ENCODE measurements around the gene CLCN6.

CLCN6 gene

GRCh38 chr1:11831945-11832725 lies 26.1 kb downstream of the CLCN6 start:
- Mint-ChIP-seq H3K36me3 (ENCODE audit: low read depth) (peaks cover 61% of the 10 kb centered on the region), H3K27me3 (ENCODE audit: low read depth) (no peaks in the 10 kb centered on the region)

GRCh38 chr1:11833497-11833896 lies 27.5 kb downstream of the CLCN6 start:
- no peak for TF ChIP-seq CTCF (IDR thresholded peaks at IDR 0.05; ENCODE audit: unreplicated experiment in 3 of 3)
- Mint-ChIP-seq H3K27ac (no peak overlapping the region), H3K27me3 (ENCODE audit: low read depth) (no peaks in the 10 kb centered on the region), H3K4me1 (no peaks in the 10 kb centered on the region), H3K9me3 (no peaks in the 10 kb centered on the region), H3K36me3 (ENCODE audit: low read depth) (peaks cover 60% of the 10 kb centered on the region), H3K4me3 (no peak overlapping the region)

More at GRCh38 chr1:11831945-11832725, 26.1 kb downstream of the CLCN6 start:
- TF ChIP-seq CTCF (IDR thresholded peaks at IDR 0.05; ENCODE audit: unreplicated experiment in 3 of 3), result no peak
- H3K27ac Mint-ChIP-seq, result no peak overlapping the region
- H3K4me3 Mint-ChIP-seq, result no peak overlapping the region
- H3K4me1 Mint-ChIP-seq, result no peaks in the 10 kb centered on the region
- H3K9me3 Mint-ChIP-seq, result no peaks in the 10 kb centered on the region

- H3K4me1 Mint-ChIP-seq, result no peaks in the 10 kb centered on the region
- no peaks in the 10 kb centered on the region for H3K27me3 Mint-ChIP-seq (ENCODE audit: low read depth)
- no peak overlapping the region for H3K27ac Mint-ChIP-seq
- H3K4me3 Mint-ChIP-seq, result no peak overlapping the region
- peaks cover 60% of the 10 kb centered on the region for H3K36me3 Mint-ChIP-seq (ENCODE audit: low read depth)
- no peaks in the 10 kb centered on the region for H3K9me3 Mint-ChIP-seq
- TF ChIP-seq CTCF (IDR thresholded peaks at IDR 0.05; ENCODE audit: unreplicated experiment in 3 of 3), result no peak
These were observed 27.9 kb downstream of the CLCN6 start for GRCh38 chr1:11833900-11834299.

GRCh38 chr1:11835441-11836225 lies 29.6 kb downstream of the CLCN6 start:
- Mint-ChIP-seq H3K27me3 (ENCODE audit: low read depth) (no peaks in the 10 kb centered on the region), H3K9me3 (no peaks in the 10 kb centered on the region), H3K4me3 (no peak overlapping the region), H3K27ac (no peak overlapping the region), H3K36me3 (ENCODE audit: low read depth) (peaks cover 58% of the 10 kb centered on the region), H3K4me1 (peaks cover under 1% of the 10 kb centered on the region)
- no peak for TF ChIP-seq CTCF (IDR thresholded peaks at IDR 0.05; ENCODE audit: unreplicated experiment in 3 of 3)

GRCh38 chr1:11836955-11837766 lies 31.2 kb downstream of the CLCN6 start:
- H3K36me3 Mint-ChIP-seq (ENCODE audit: low read depth), result peaks cover 63% of the 10 kb centered on the region
- H3K27ac Mint-ChIP-seq, result no peak overlapping the region

More at GRCh38 chr1:11836955-11837766, 31.2 kb downstream of the CLCN6 start:
- Mint-ChIP-seq H3K4me1 (peaks cover 11% of the 10 kb centered on the region), H3K4me3 (no peak overlapping the region), H3K27me3 (ENCODE audit: low read depth) (no peaks in the 10 kb centered on the region), H3K9me3 (no peaks in the 10 kb centered on the region)
- no peak for TF ChIP-seq CTCF (IDR thresholded peaks at IDR 0.05; ENCODE audit: unreplicated experiment in 3 of 3)
